GM23338 (cell line): ENCODE results near the gene LEFTY2. TPM values are rescaled to one million over a fixed set of nuclear protein-coding genes. Genes with fewer than 3 reads are reported as not detected.
A peak's percentile ranks its signal among the peaks of the same experiment; 100 is the strongest.

Experiments
- ATAC-seq: fragments of 200-7000 bp; cut with Tn5 transposase; 3 replicates; pipeline ENCODE4 v1.9.1; 2020
- DNase-seq: peaks from one replicate; pipeline ENCODE4 v3.0.0-alpha.2; 2015; ENCODE audit warnings: low spot score
- H2AFZ ChIP-seq: fragments of 200-600 bp; sonication (generic); 2 replicates; pipeline ENCODE4 v1.8.0; 2016; ENCODE audit warnings: antibody characterized with exemption, mild to moderate bottlenecking, moderate library complexity
- H3F3A ChIP-seq: fragments of 200-600 bp; sonication (generic); replicated peaks from 2 replicates; pipeline ENCODE4 v1.8.0; 2017; ENCODE audit warnings: antibody characterized with exemption, mixed run types, low read depth
- H3K27ac ChIP-seq: fragments of 200-600 bp; sonication (generic); 2 replicates; pipeline ENCODE4 v1.6.1; 2016; ENCODE audit warnings: low read depth
- H3K27me3 ChIP-seq: fragments of 200-600 bp; sonication (generic); 2 replicates; pipeline ENCODE4 v1.8.0; 2016; ENCODE audit warnings: mild to moderate bottlenecking, mixed run types, moderate library complexity; ENCODE audit not compliant: insufficient read depth
- H3K36me3 ChIP-seq: fragments of 200-600 bp; sonication (generic); 2 replicates; pipeline ENCODE4 v1.8.0; 2016; ENCODE audit warnings: mild to moderate bottlenecking; ENCODE audit not compliant: insufficient read depth
- H3K4me1 ChIP-seq: fragments of 200-600 bp; sonication (generic); 2 replicates; pipeline ENCODE4 v1.8.0; 2016; ENCODE audit warnings: mild to moderate bottlenecking, moderate library complexity; ENCODE audit not compliant: insufficient read depth
- H3K4me2 ChIP-seq: fragments of 200-600 bp; sonication (generic); 2 replicates; pipeline ENCODE4 v1.7.1; 2017; ENCODE audit warnings: mixed run types
- H3K4me3 ChIP-seq: fragments of 200-600 bp; sonication (generic); 2 replicates; pipeline ENCODE4 v1.6.1; 2016; ENCODE audit warnings: mixed run types
- H3K79me2 ChIP-seq: fragments of 200-600 bp; sonication (generic); replicated peaks from 2 replicates; pipeline ENCODE4 v1.8.0; 2017; ENCODE audit warnings: mild to moderate bottlenecking; ENCODE audit not compliant: insufficient read depth
- H3K9me2 ChIP-seq: fragments of 200-600 bp; sonication (generic); 2 replicates; pipeline ENCODE4 v1.8.0; 2017; ENCODE audit not compliant: insufficient read depth
- H4K20me1 ChIP-seq: fragments of 200-600 bp; sonication (generic); replicated peaks from 2 replicates; pipeline ENCODE4 v1.8.0; 2017; ENCODE audit warnings: mild to moderate bottlenecking; ENCODE audit not compliant: insufficient read depth
- H3K27ac Mint-ChIP-seq: 2 replicates; pipeline ENCODE4 v1.8.0; 2020; ENCODE audit warnings: inconsistent platforms, mild to moderate bottlenecking, moderate library complexity, mixed read lengths
- H3K27me3 Mint-ChIP-seq: 3 replicates; pipeline ENCODE4 v1.8.0; 2022; ENCODE audit warnings: low read depth, mild to moderate bottlenecking, moderate library complexity, mixed read lengths, inconsistent platforms; ENCODE audit not compliant: insufficient read depth, poor library complexity
- H3K36me3 Mint-ChIP-seq: 3 replicates; pipeline ENCODE4 v1.8.0; 2021; ENCODE audit warnings: low read depth, mild to moderate bottlenecking, inconsistent platforms, moderate library complexity, mixed read lengths
- H3K4me1 Mint-ChIP-seq: 3 replicates; pipeline ENCODE4 v1.8.0; 2020; ENCODE audit warnings: mild to moderate bottlenecking, inconsistent platforms, mixed read lengths
- H3K4me3 Mint-ChIP-seq: 3 replicates; pipeline ENCODE4 v1.8.0; 2021; ENCODE audit warnings: moderate library complexity, mild to moderate bottlenecking, inconsistent platforms, mixed read lengths
- H3K9me3 Mint-ChIP-seq: 3 replicates; pipeline ENCODE4 v1.8.0; 2020; ENCODE audit warnings: moderate library complexity, mild to moderate bottlenecking, inconsistent platforms, mixed read lengths
- CREB1 ChIP-seq: fragments of 250-450 bp; sonication (Bioruptor Pico); IDR thresholded peaks from 2 replicates; pipeline ENCODE4 v1.5.0; 2020; ENCODE audit warnings: low read depth, mild to moderate bottlenecking, moderate library complexity
- EZH2 ChIP-seq: fragments of 200-600 bp; sonication (generic); IDR thresholded peaks from one replicate; pipeline ENCODE4 v1.8.0; 2017; ENCODE audit warnings: antibody characterized with exemption, mild to moderate bottlenecking, low read depth; ENCODE audit not compliant: unreplicated experiment
- EZH2phosphoT487 ChIP-seq: fragments of 200-600 bp; sonication (generic); IDR thresholded peaks from one replicate; pipeline ENCODE4 v1.8.1; 2018; ENCODE audit warnings: antibody characterized with exemption; ENCODE audit not compliant: unreplicated experiment
- JUNB ChIP-seq: IDR thresholded peaks from one replicate; pipeline ENCODE4 v1.6.1; 2016; ENCODE audit warnings: antibody characterized with exemption; ENCODE audit not compliant: unreplicated experiment
- POLR2AphosphoS5 ChIP-seq: IDR thresholded peaks from 2 replicates; pipeline ENCODE4 v1.6.1; 2016; ENCODE audit warnings: antibody characterized with exemption, low read depth
- STAT1 ChIP-seq: IDR thresholded peaks from one replicate; pipeline ENCODE4 v1.6.1; 2016; ENCODE audit warnings: antibody characterized with exemption; ENCODE audit not compliant: unreplicated experiment
- ZNF114 ChIP-seq: fragments of 250-450 bp; sonication (Bioruptor Pico); IDR thresholded peaks from 2 replicates; pipeline ENCODE4 v1.5.0; 2020; ENCODE audit warnings: mild to moderate bottlenecking, moderate library complexity
- ZNF331 ChIP-seq: fragments of 250-450 bp; sonication (Bioruptor Pico); IDR thresholded peaks from 2 replicates; pipeline ENCODE4 v1.5.0; 2020; ENCODE audit warnings: low read depth, mild to moderate bottlenecking, moderate library complexity
- polyA plus RNA-seq: library from polyadenylated mRNA; unstranded; fragments of >200 nt; fragmentation: Nextera tagmentation; extraction: Ambion mirVana; gene quantifications from 2 replicates; pipeline ENCODE4 v1.2.1, GENCODE V29; 2016
- total RNA-seq: library from RNA; depleted of rRNA; stranded (reverse); fragments of >200 nt; shearing (Covaris generic); gene quantifications from 2 replicates; pipeline ENCODE4 v1.2.3, GENCODE V29; 2014
- TF ChIP-seq, protein P1 (sequence below), 2 experiments: fragments of 200-600 bp in 1 of 2; sonication (generic) in 1 of 2; conservative IDR thresholded peaks; 2 replicates each; pipeline versions ENCODE4 v1.5.1 to v1.6.1; 2016 to 2017; ENCODE audit warnings: antibody characterized with exemption in 2 of 2, low read depth in 2 of 2, mild to moderate bottlenecking in 2 of 2, moderate library complexity in 1 of 2
- TF ChIP-seq, protein P2 (sequence below): fragments of 250-450 bp; sonication (Bioruptor Pico); IDR thresholded peaks from 2 replicates; pipeline ENCODE4 v1.5.0; 2020; ENCODE audit warnings: mild to moderate bottlenecking, moderate library complexity
- TF ChIP-seq, protein P3 (sequence below): IDR thresholded peaks from 2 replicates; pipeline ENCODE4 v1.6.1; 2016; ENCODE audit warnings: antibody characterized with exemption
- TF ChIP-seq, protein P4 (sequence below): IDR thresholded peaks from one replicate; pipeline ENCODE4 v1.6.1; 2018; ENCODE audit warnings: antibody characterized with exemption; ENCODE audit not compliant: unreplicated experiment

Gene LEFTY2
- total and polyA plus RNA-seq, 2 experiments from 2014 or later: 8.3 to 12.4 TPM

DNA sequence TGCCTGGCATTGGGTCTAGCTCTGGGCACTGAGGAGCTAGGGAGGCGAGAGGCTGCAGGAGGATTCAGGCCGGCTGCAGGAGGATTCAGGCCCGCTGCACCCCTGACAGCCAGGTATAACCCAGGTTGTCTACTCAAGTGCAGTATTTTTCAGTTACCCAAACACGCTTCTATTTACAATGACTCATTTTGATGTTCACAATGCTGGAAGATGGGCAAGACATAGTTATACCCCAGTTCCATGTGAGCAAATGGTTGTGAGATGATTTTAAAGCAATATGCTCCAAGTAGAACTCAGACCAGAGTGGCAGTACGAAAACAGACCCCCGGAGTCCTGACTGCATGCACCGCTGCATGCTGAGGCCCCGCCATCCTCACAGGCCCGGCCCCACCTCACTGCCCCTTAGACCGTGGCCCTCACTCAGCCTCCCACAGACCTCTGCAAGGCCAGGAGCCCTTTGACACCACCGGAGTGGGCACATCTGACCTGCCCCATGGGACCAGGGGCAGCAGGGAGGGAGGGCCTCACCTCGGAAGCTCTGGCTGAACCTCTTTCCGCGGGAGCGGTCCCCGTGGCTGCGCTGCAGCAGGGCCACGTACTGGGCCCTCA lies 52.6 kb downstream of the LEFTY2 start:
- H3K4me1 ChIP-seq: peaks cover 33% of the 10 kb centered on the region
- no peaks in the 10 kb centered on the region for H3K9me2 ChIP-seq
- H3K79me2 ChIP-seq: 0 out of 2 replicates have a peak, but pooled peaks cover 6% of the 10 kb centered on the region
- ATAC-seq (no peak), DNase-seq (no peak)
- H3K36me3 ChIP-seq: no peaks in the 10 kb centered on the region
- H2AFZ ChIP-seq: no peak overlapping the region
- TF ChIP-seq ZNF114: no peak
- no peak for TF ChIP-seq EZH2
- TF ChIP-seq, protein P1, sequence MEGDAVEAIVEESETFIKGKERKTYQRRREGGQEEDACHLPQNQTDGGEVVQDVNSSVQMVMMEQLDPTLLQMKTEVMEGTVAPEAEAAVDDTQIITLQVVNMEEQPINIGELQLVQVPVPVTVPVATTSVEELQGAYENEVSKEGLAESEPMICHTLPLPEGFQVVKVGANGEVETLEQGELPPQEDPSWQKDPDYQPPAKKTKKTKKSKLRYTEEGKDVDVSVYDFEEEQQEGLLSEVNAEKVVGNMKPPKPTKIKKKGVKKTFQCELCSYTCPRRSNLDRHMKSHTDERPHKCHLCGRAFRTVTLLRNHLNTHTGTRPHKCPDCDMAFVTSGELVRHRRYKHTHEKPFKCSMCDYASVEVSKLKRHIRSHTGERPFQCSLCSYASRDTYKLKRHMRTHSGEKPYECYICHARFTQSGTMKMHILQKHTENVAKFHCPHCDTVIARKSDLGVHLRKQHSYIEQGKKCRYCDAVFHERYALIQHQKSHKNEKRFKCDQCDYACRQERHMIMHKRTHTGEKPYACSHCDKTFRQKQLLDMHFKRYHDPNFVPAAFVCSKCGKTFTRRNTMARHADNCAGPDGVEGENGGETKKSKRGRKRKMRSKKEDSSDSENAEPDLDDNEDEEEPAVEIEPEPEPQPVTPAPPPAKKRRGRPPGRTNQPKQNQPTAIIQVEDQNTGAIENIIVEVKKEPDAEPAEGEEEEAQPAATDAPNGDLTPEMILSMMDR (conservative IDR thresholded peaks at IDR 0.05; ENCODE audit: low read depth in 2 of 2): no peak
- TF ChIP-seq, protein P2, sequence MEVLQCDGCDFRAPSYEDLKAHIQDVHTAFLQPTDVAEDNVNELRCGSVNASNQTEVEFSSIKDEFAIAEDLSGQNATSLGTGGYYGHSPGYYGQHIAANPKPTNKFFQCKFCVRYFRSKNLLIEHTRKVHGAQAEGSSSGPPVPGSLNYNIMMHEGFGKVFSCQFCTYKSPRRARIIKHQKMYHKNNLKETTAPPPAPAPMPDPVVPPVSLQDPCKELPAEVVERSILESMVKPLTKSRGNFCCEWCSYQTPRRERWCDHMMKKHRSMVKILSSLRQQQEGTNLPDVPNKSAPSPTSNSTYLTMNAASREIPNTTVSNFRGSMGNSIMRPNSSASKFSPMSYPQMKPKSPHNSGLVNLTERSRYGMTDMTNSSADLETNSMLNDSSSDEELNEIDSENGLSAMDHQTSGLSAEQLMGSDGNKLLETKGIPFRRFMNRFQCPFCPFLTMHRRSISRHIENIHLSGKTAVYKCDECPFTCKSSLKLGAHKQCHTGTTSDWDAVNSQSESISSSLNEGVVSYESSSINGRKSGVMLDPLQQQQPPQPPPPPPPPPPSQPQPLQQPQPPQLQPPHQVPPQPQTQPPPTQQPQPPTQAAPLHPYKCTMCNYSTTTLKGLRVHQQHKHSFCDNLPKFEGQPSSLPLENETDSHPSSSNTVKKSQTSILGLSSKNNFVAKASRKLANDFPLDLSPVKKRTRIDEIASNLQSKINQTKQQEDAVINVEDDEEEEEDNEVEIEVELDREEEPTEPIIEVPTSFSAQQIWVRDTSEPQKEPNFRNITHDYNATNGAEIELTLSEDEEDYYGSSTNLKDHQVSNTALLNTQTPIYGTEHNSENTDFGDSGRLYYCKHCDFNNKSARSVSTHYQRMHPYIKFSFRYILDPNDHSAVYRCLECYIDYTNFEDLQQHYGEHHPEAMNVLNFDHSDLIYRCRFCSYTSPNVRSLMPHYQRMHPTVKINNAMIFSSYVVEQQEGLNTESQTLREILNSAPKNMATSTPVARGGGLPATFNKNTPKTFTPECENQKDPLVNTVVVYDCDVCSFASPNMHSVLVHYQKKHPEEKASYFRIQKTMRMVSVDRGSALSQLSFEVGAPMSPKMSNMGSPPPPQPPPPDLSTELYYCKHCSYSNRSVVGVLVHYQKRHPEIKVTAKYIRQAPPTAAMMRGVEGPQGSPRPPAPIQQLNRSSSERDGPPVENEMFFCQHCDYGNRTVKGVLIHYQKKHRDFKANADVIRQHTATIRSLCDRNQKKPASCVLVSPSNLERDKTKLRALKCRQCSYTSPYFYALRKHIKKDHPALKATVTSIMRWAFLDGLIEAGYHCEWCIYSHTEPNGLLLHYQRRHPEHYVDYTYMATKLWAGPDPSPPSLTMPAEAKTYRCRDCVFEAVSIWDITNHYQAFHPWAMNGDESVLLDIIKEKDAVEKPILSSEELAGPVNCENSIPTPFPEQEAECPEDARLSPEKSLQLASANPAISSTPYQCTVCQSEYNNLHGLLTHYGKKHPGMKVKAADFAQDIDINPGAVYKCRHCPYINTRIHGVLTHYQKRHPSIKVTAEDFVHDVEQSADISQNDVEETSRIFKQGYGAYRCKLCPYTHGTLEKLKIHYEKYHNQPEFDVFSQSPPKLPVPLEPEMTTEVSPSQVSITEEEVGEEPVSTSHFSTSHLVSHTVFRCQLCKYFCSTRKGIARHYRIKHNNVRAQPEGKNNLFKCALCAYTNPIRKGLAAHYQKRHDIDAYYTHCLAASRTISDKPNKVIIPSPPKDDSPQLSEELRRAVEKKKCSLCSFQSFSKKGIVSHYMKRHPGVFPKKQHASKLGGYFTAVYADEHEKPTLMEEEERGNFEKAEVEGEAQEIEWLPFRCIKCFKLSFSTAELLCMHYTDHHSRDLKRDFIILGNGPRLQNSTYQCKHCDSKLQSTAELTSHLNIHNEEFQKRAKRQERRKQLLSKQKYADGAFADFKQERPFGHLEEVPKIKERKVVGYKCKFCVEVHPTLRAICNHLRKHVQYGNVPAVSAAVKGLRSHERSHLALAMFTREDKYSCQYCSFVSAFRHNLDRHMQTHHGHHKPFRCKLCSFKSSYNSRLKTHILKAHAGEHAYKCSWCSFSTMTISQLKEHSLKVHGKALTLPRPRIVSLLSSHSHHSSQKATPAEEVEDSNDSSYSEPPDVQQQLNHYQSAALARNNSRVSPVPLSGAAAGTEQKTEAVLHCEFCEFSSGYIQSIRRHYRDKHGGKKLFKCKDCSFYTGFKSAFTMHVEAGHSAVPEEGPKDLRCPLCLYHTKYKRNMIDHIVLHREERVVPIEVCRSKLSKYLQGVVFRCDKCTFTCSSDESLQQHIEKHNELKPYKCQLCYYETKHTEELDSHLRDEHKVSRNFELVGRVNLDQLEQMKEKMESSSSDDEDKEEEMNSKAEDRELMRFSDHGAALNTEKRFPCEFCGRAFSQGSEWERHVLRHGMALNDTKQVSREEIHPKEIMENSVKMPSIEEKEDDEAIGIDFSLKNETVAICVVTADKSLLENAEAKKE (CRISPR knock-in tag): no peak
- TF ChIP-seq POLR2AphosphoS5: no peak
- TF ChIP-seq JUNB: no peak
- TF ChIP-seq, protein P3, sequence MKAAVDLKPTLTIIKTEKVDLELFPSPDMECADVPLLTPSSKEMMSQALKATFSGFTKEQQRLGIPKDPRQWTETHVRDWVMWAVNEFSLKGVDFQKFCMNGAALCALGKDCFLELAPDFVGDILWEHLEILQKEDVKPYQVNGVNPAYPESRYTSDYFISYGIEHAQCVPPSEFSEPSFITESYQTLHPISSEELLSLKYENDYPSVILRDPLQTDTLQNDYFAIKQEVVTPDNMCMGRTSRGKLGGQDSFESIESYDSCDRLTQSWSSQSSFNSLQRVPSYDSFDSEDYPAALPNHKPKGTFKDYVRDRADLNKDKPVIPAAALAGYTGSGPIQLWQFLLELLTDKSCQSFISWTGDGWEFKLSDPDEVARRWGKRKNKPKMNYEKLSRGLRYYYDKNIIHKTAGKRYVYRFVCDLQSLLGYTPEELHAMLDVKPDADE: no peak
- TF ChIP-seq, protein P4, sequence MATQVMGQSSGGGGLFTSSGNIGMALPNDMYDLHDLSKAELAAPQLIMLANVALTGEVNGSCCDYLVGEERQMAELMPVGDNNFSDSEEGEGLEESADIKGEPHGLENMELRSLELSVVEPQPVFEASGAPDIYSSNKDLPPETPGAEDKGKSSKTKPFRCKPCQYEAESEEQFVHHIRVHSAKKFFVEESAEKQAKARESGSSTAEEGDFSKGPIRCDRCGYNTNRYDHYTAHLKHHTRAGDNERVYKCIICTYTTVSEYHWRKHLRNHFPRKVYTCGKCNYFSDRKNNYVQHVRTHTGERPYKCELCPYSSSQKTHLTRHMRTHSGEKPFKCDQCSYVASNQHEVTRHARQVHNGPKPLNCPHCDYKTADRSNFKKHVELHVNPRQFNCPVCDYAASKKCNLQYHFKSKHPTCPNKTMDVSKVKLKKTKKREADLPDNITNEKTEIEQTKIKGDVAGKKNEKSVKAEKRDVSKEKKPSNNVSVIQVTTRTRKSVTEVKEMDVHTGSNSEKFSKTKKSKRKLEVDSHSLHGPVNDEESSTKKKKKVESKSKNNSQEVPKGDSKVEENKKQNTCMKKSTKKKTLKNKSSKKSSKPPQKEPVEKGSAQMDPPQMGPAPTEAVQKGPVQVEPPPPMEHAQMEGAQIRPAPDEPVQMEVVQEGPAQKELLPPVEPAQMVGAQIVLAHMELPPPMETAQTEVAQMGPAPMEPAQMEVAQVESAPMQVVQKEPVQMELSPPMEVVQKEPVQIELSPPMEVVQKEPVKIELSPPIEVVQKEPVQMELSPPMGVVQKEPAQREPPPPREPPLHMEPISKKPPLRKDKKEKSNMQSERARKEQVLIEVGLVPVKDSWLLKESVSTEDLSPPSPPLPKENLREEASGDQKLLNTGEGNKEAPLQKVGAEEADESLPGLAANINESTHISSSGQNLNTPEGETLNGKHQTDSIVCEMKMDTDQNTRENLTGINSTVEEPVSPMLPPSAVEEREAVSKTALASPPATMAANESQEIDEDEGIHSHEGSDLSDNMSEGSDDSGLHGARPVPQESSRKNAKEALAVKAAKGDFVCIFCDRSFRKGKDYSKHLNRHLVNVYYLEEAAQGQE: no peak
- no peak for TF ChIP-seq CREB1 (CRISPR knock-in tag)
- no peak for TF ChIP-seq STAT1
- no peak for TF ChIP-seq EZH2phosphoT487
- TF ChIP-seq ZNF331 (CRISPR knock-in tag): no peak
- Mint-ChIP-seq H3K4me1 (peaks cover 40% of the 10 kb centered on the region), H3K27ac (no peak overlapping the region), H3K36me3 (no peaks in the 10 kb centered on the region), H3K27me3 (peaks cover 22% of the 10 kb centered on the region), H3K9me3 (no peaks in the 10 kb centered on the region), H3K4me3 (peak overlapping the region; percentile 46; the same call in 2 of the 3 replicates)
- no peaks in the 10 kb centered on the region for H4K20me1 ChIP-seq
- peak overlapping the region; percentile 55 for H3K4me3 ChIP-seq
- H3K4me2 ChIP-seq: peak overlapping the region; percentile 81
- 0 out of 2 replicates have a peak overlapping the region, but pooled peaks have one; percentile 50 for H3K27ac ChIP-seq
- H3K27me3 ChIP-seq: no peaks in the 10 kb centered on the region
- peaks cover 14% of the 10 kb centered on the region for H3F3A ChIP-seq
